SU-DHL-6 (cell line): ENCODE measurements around the gene RPGRIP1L.

Source experiments
- H2AFZ ChIP-seq: fragments of 200-600 bp; sonication (generic); 2 replicates; pipeline ENCODE4 v1.6.1; 2014; ENCODE audit warnings: low read depth, mild to moderate bottlenecking, moderate library complexity, mixed read lengths, antibody characterized with exemption, low read length; ENCODE audit not compliant: severe bottlenecking
- H3F3A ChIP-seq: fragments of 200-600 bp; shearing (Covaris generic); 2 replicates; pipeline ENCODE4 v1.6.0; 2016; ENCODE audit warnings: antibody characterized with exemption, mild to moderate bottlenecking; ENCODE audit not compliant: insufficient read depth
- H3K27ac ChIP-seq: fragments of 200-600 bp; sonication (generic); 2 replicates; pipeline ENCODE4 v1.5.1; 2016; ENCODE audit warnings: low read depth, mild to moderate bottlenecking, low read length, moderate library complexity, mixed read lengths
- H3K27me3 ChIP-seq: fragments of 200-600 bp; sonication (generic), shearing (Covaris generic); 2 replicates; pipeline ENCODE4 v1.6.0; 2014; ENCODE audit warnings: mild to moderate bottlenecking, low read length
- H3K36me3 ChIP-seq: fragments of 200-600 bp; sonication (generic); 2 replicates; pipeline ENCODE4 v1.6.1; 2014; ENCODE audit warnings: mild to moderate bottlenecking, low read length, mixed read lengths
- H3K4me2 ChIP-seq: fragments of 300-600, 200-600 bp; shearing (Covaris generic), sonication (generic); 2 replicates; pipeline ENCODE4 v1.6.0; 2014; ENCODE audit warnings: low read length, low read depth, mild to moderate bottlenecking; ENCODE audit not compliant: poor library complexity, severe bottlenecking
- H3K4me3 ChIP-seq: fragments of 200-600 bp; sonication (generic); 2 replicates; pipeline ENCODE4 v1.5.1; 2014; ENCODE audit warnings: antibody characterized with exemption, low read length, mild to moderate bottlenecking, mixed read lengths; ENCODE audit not compliant: insufficient read depth, poor library complexity, severe bottlenecking
- H3K79me2 ChIP-seq: fragments of 200-600 bp; sonication (generic); 2 replicates; pipeline ENCODE4 v1.6.1; 2014; ENCODE audit warnings: mild to moderate bottlenecking, low read length, moderate library complexity; ENCODE audit not compliant: insufficient read depth
- H3K9ac ChIP-seq: fragments of 200-600 bp; sonication (generic); 2 replicates; pipeline ENCODE4 v1.7.0; 2014; ENCODE audit warnings: mild to moderate bottlenecking, low read length
- H3K9me2 ChIP-seq: fragments of 200-600 bp; sonication (generic); replicated peaks from 2 replicates; pipeline ENCODE4 v1.6.1; 2014; ENCODE audit warnings: low read length; ENCODE audit not compliant: insufficient read depth
- H3K9me3 ChIP-seq: fragments of 200-600 bp; sonication (generic); 2 replicates; pipeline ENCODE4 v1.6.1; 2014; ENCODE audit warnings: low read length, mixed read lengths; ENCODE audit not compliant: insufficient read depth
- H4K20me1 ChIP-seq: fragments of 200-600 bp; sonication (generic); 2 replicates; pipeline ENCODE4 v1.6.1; 2014; ENCODE audit warnings: low read depth, mild to moderate bottlenecking, antibody characterized with exemption, low read length, moderate library complexity, mixed read lengths
- EZH2phosphoT487 ChIP-seq: fragments of 200-600 bp; sonication (generic), shearing (Covaris generic); conservative IDR thresholded peaks from 2 replicates; pipeline ENCODE4 v1.6.1; 2018; ENCODE audit warnings: mild to moderate bottlenecking, antibody characterized with exemption, low read length, moderate library complexity, mixed read lengths
- TF ChIP-seq, protein P1 (sequence below): fragments of 200-600 bp; sonication (generic); IDR thresholded peaks from one replicate; pipeline ENCODE4 v1.5.1; 2017; ENCODE audit warnings: antibody characterized with exemption, mild to moderate bottlenecking, low read length, moderate library complexity; ENCODE audit not compliant: insufficient read depth, poor library complexity, severe bottlenecking

The RPGRIP1L gene

DNA sequence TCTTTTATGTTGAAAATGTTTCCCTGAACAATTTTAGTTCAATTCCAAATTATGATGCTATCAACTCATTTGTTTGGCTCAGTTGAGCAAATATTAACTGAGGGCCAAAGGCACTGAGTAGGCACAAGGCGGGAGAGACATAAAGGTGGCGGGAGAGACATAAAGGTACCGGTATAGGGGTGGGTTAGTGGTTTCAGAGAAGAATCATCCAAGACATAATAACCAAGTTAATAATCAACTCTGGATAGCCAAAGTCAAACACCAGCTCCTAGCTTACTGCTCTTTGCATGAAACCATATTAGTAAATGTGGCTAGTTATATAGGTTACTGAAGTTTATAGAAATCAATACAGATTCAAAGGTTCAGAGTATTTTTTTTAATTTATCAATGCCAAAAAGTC, 91.7 kb downstream of the RPGRIP1L start:
- H3K4me3 ChIP-seq = no peak overlapping the region
- no peaks in the 10 kb centered on the region for H3K27me3 ChIP-seq
- TF ChIP-seq EZH2phosphoT487 = no peak
- TF ChIP-seq, protein P1, sequence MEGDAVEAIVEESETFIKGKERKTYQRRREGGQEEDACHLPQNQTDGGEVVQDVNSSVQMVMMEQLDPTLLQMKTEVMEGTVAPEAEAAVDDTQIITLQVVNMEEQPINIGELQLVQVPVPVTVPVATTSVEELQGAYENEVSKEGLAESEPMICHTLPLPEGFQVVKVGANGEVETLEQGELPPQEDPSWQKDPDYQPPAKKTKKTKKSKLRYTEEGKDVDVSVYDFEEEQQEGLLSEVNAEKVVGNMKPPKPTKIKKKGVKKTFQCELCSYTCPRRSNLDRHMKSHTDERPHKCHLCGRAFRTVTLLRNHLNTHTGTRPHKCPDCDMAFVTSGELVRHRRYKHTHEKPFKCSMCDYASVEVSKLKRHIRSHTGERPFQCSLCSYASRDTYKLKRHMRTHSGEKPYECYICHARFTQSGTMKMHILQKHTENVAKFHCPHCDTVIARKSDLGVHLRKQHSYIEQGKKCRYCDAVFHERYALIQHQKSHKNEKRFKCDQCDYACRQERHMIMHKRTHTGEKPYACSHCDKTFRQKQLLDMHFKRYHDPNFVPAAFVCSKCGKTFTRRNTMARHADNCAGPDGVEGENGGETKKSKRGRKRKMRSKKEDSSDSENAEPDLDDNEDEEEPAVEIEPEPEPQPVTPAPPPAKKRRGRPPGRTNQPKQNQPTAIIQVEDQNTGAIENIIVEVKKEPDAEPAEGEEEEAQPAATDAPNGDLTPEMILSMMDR = no peak
- H3K9me3 ChIP-seq = no peaks in the 10 kb centered on the region
- no peaks in the 10 kb centered on the region for H3F3A ChIP-seq
- no peak overlapping the region for H3K4me2 ChIP-seq
- H3K36me3 ChIP-seq = no peaks in the 10 kb centered on the region
- H3K9me2 ChIP-seq = no peaks in the 10 kb centered on the region
- H3K27ac ChIP-seq = no peak overlapping the region
- H3K79me2 ChIP-seq = no peaks in the 10 kb centered on the region
- H3K9ac ChIP-seq = no peak overlapping the region
- no peaks in the 10 kb centered on the region for H4K20me1 ChIP-seq
- no peak overlapping the region for H2AFZ ChIP-seq

GRCh38 chr16:53611179-53611696, 92.4 kb downstream of the RPGRIP1L start:
- Histone ChIP-seq H3K4me2 (no peak overlapping the region), H3K9me2 (no peaks in the 10 kb centered on the region), H3K27ac (no peak overlapping the region), H2AFZ (no peak overlapping the region), H3K27me3 (no peaks in the 10 kb centered on the region), H3K9me3 (no peaks in the 10 kb centered on the region), H3F3A (no peaks in the 10 kb centered on the region), H3K4me3 (no peak overlapping the region), H3K79me2 (no peaks in the 10 kb centered on the region), H3K9ac (no peak overlapping the region), H4K20me1 (no peaks in the 10 kb centered on the region), H3K36me3 (no peaks in the 10 kb centered on the region)
- TF ChIP-seq EZH2phosphoT487 = no peak
- TF ChIP-seq, protein P1 = no peak

DNA sequence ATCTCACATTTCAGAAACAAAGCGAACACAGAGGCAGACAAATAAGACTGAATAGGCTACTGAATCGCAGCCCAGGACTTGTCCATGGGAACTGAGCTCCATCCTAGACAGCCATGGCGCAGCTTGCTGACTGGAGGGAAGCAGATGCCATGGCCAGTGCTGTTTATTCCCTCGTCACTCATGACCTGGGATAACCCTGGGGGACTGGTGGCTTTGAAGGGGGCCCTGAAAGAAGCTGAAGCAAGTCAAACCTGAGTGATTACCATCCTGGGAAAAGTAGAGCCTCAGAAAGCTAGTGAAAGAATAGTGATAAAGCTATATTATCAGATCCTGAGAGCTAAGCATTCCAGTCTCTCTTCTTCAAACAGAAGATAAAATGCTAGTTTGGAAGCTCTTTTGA, 94.1 kb downstream of the RPGRIP1L start:
- Histone ChIP-seq H3K27me3 (no peaks in the 10 kb centered on the region), H3K27ac (no peak overlapping the region), H3K4me2 (no peak overlapping the region), H3K36me3 (no peaks in the 10 kb centered on the region), H4K20me1 (no peaks in the 10 kb centered on the region), H3K4me3 (no peak overlapping the region), H3F3A (no peaks in the 10 kb centered on the region), H2AFZ (no peak overlapping the region), H3K79me2 (no peaks in the 10 kb centered on the region), H3K9me3 (no peaks in the 10 kb centered on the region), H3K9ac (no peak overlapping the region), H3K9me2 (no peaks in the 10 kb centered on the region)
- no peak for TF ChIP-seq EZH2phosphoT487
- TF ChIP-seq, protein P1 = no peak
